GM12878 (cell line): ENCODE results near the gene SPINK14. TPM values are rescaled to one million over a fixed set of nuclear protein-coding genes. Genes with fewer than 3 reads are reported as not detected.

Source experiments
- ATAC-seq: fragments of 200-7000 bp; cut with Tn5 transposase; 3 replicates; pipeline ENCODE4 v1.9.1; 2020; ENCODE audit warnings: mild to moderate bottlenecking, moderate library complexity
- BruUV-seq: library from RNA; stranded (reverse); fragments of 400-500 nt; replicated peaks from 2 replicates; lab custom pipeline; 2021; lab: Mats Ljungman, UMichigan
- CTCF ChIA-PET: fragments of 300-600 bp; sonication (Branson Sonifier 250); formaldehyde crosslinking; extraction: SDS; loops from one replicate; lab custom pipeline; 2021; ENCODE audit warnings: inconsistent platforms; lab: Yijun Ruan, JAX
- POLR2A ChIA-PET: fragments of 350-600 bp; formaldehyde crosslinking; extraction: SDS; loops from one replicate; lab custom pipeline; 2021; ENCODE audit warnings: inconsistent platforms; lab: Charles Lee
- RAD21 ChIA-PET: fragments of 300-600 bp; sonication (Branson Sonifier 250); formaldehyde crosslinking; loops from one replicate; lab custom pipeline; 2023; ENCODE audit warnings: antibody characterized with exemption; ENCODE audit not compliant: unreplicated experiment; lab: Charles Lee
- SMC1A ChIA-PET: fragments of 300-600 bp; sonication (Branson Sonifier 250); formaldehyde crosslinking; loops from one replicate; lab custom pipeline; 2023; ENCODE audit not compliant: unreplicated experiment, uncharacterized antibody; lab: Charles Lee
- DNase-seq: peaks from one replicate; pipeline ENCODE4 v3.0.0-alpha.2; 2011; ENCODE audit warnings: low read depth, low spot score
- FAIRE-seq: peaks from 3 replicates; lab custom pipeline; 2011; peaks lifted over from hg19 to GRCh38; lab: Jason Lieb, UNC
- H2AFZ ChIP-seq: 2 replicates; pipeline ENCODE4 v1.6.0; 2011; ENCODE audit warnings: low read depth, low read length, control low read depth; ENCODE audit not compliant: control insufficient read depth
- H3K27ac ChIP-seq: 2 replicates; pipeline ENCODE4 v1.5.1; 2011; ENCODE audit warnings: control low read depth; ENCODE audit not compliant: control insufficient read depth, insufficient read depth
- H3K27me3 ChIP-seq, 2 experiments: replicated peaks in 1 of 2; 2 replicates each; pipeline versions ENCODE4 v1.6.0 to v1.6.1; 2011; ENCODE audit warnings: low read length in 1 of 2; ENCODE audit not compliant: control insufficient read depth in 2 of 2, insufficient read depth in 2 of 2
- H3K36me3 ChIP-seq, 2 experiments: 2 replicates each; pipeline ENCODE4 v1.5.1; 2011; ENCODE audit warnings: low read length in 1 of 2; ENCODE audit not compliant: control insufficient read depth in 2 of 2, insufficient read depth in 2 of 2
- H3K4me1 ChIP-seq: 2 replicates; pipeline ENCODE4 v1.6.1; 2011; ENCODE audit warnings: mild to moderate bottlenecking, low read length, moderate library complexity, mixed read lengths; ENCODE audit not compliant: control insufficient read depth, insufficient read depth
- H3K4me2 ChIP-seq: 2 replicates; pipeline ENCODE4 v1.6.0; 2011; ENCODE audit warnings: control low read depth; ENCODE audit not compliant: control insufficient read depth, insufficient read depth
- H3K4me3 ChIP-seq: fragments of 200-600 bp; sonication (generic); 2 replicates; pipeline ENCODE4 v1.5.1; 2016
- H3K79me2 ChIP-seq: 2 replicates; pipeline ENCODE4 v1.6.0; 2011; ENCODE audit warnings: low read length; ENCODE audit not compliant: control insufficient read depth, insufficient read depth
- H3K9ac ChIP-seq: 2 replicates; pipeline ENCODE4 v1.8.0; 2011; ENCODE audit warnings: low read length, control low read depth, mixed read lengths; ENCODE audit not compliant: control insufficient read depth, insufficient read depth
- H3K9me3 ChIP-seq: replicated peaks from 3 replicates; pipeline ENCODE4 v1.5.1; 2011; ENCODE audit warnings: mild to moderate bottlenecking, low read length; ENCODE audit not compliant: control insufficient read depth, insufficient read depth
- H4K20me1 ChIP-seq: 2 replicates; pipeline ENCODE4 v1.6.0; 2011; ENCODE audit not compliant: control insufficient read depth, insufficient read depth
- ASH2L ChIP-seq: fragments of 300-600, 200-600 bp; sonication (generic); IDR thresholded peaks from 2 replicates; pipeline ENCODE4 v1.6.1; 2017; ENCODE audit warnings: low read depth, mild to moderate bottlenecking, borderline replicate concordance
- ATF2 ChIP-seq: IDR thresholded peaks from 2 replicates; pipeline ENCODE4 v1.6.1; 2012; ENCODE audit warnings: low read length, inconsistent platforms
- BCL11A ChIP-seq: IDR thresholded peaks from 2 replicates; pipeline ENCODE4 v1.6.1; 2011; ENCODE audit warnings: low read depth, low read length
- GABPA ChIP-seq: IDR thresholded peaks from 2 replicates; pipeline ENCODE4 v1.6.1; 2014; ENCODE audit warnings: antibody characterized with exemption, low read depth, mild to moderate bottlenecking, inconsistent platforms
- HCFC1 ChIP-seq: fragments of 150-350 bp; IDR thresholded peaks from 2 replicates; pipeline ENCODE4 v1.6.1; 2014; ENCODE audit warnings: low read length
- HDGF ChIP-seq: fragments of 450-650 bp; IDR thresholded peaks from 2 replicates; pipeline ENCODE4 v1.6.1; 2016; ENCODE audit warnings: antibody characterized with exemption
- NBN ChIP-seq: fragments of 450-650 bp; IDR thresholded peaks from 2 replicates; pipeline ENCODE4 v1.6.1; 2016
- POLR2A ChIP-seq: IDR thresholded peaks from 2 replicates; pipeline ENCODE4 v1.6.1; 2011; ENCODE audit warnings: low read depth, mild to moderate bottlenecking, low read length
- POLR2AphosphoS2 ChIP-seq: IDR thresholded peaks from 2 replicates; pipeline ENCODE4 v1.6.1; 2011; ENCODE audit warnings: low read depth, mild to moderate bottlenecking, low read length, improper control_type of control experiment, moderate library complexity
- SRF ChIP-seq, 2 experiments: IDR thresholded peaks; 2 replicates each; pipeline ENCODE4 v1.6.1; 2011; ENCODE audit warnings: low read depth in 2 of 2, low read length in 2 of 2, mild to moderate bottlenecking in 1 of 2, moderate library complexity in 1 of 2
- SUPT20H ChIP-seq: IDR thresholded peaks from 2 replicates; pipeline ENCODE4 v1.6.1; 2011; ENCODE audit warnings: low read depth, mild to moderate bottlenecking, low read length, moderate library complexity, borderline replicate concordance; ENCODE audit not compliant: control insufficient read depth
- ZBTB4 ChIP-seq: fragments of 450-650 bp; formaldehyde crosslinking; IDR thresholded peaks from 2 replicates; pipeline ENCODE4 v1.4.0; 2022; ENCODE audit warnings: mild to moderate bottlenecking, moderate library complexity
- ZNF622 ChIP-seq: fragments of 450-650 bp; IDR thresholded peaks from 2 replicates; pipeline ENCODE4 v1.6.1; 2017; ENCODE audit warnings: mild to moderate bottlenecking, inconsistent platforms
- ZNF687 ChIP-seq: fragments of 450-650 bp; IDR thresholded peaks from 2 replicates; pipeline ENCODE4 v1.6.1; 2017; ENCODE audit warnings: mild to moderate bottlenecking, moderate library complexity
- in situ Hi-C: fragments of 300-500 bp; cut with MboI; formaldehyde crosslinking; loops from 9 replicates; pipeline ENCODE4 v1.14.3; 2018; ENCODE audit warnings: mixed read lengths
- intact Hi-C: fragments of 100-400 bp; cut with micrococcal nuclease; formaldehyde crosslinking; loops from one replicate; pipeline ENCODE4 v1.14.2; 2022; ENCODE audit not compliant: unreplicated experiment
- polyA plus RNA-seq, 11 experiments: library from polyadenylated mRNA; depleted of rRNA in 4 of 11; unstranded in 6 of 11; stranded (reverse) in 5 of 11; fragments of >200 nt; fragmentation: Nextera tagmentation in 4 of 11; fragmentation: Illumina TruSeq in 1 of 11; extraction: Ambion mirVana in 4 of 11; extraction: Trizol in 1 of 11; gene quantifications; 1 replicate in 1 of 11; 2 replicates in 10 of 11; pipeline versions ENCODE4 v1.2.1 to v1.2.3, GENCODE V29; 2011 to 2016; ENCODE audit warnings: inconsistent platforms in 2 of 11, missing spikeins in 2 of 11, low read depth in 1 of 11
- total RNA-seq, 4 experiments: library from RNA; depleted of rRNA in 3 of 4; stranded (reverse); fragments of >200 nt in 3 of 4; fragmentation: Illumina TruSeq in 1 of 4; extraction: Trizol in 1 of 4; gene quantifications; 2 replicates each; pipeline versions ENCODE4 v1.2.1 to v1.2.3, GENCODE V29; 2013 to 2021

Gene SPINK14
- total and polyA plus RNA-seq, 10 of the 15 experiments (the other 5 are each of a cell fraction or from before 2014, with no cell fraction given): not detected

- DNase-seq (no peak), FAIRE-seq (no peak), ATAC-seq (no peak)
- H3K27ac ChIP-seq: no peak overlapping the region
- no peaks in the 10 kb centered on the region for H3K9me3 ChIP-seq
- H3K36me3 ChIP-seq: no peaks in the 10 kb centered on the region
- RAD21 ChIA-PET: no interaction called here
- no peak overlapping the region for H3K4me3 ChIP-seq
- in situ Hi-C loops: no loop called here
- SMC1A ChIA-PET: interaction anchor here (0.7 kb wide), 1 partner anchor 10 kb away, joined by 3 read pairs; no protein-coding TSS in a partner anchor
- H3K9ac ChIP-seq: no peak overlapping the region
- no TSS peak for BruUV-seq
- intact Hi-C loops: no loop called here
- no peak overlapping the region for H2AFZ ChIP-seq
- H3K27me3 ChIP-seq: no peaks in the 10 kb centered on the region
- CTCF ChIA-PET: no interaction called here
- POLR2A ChIA-PET: no interaction called here
- H3K4me1 ChIP-seq: no peaks in the 10 kb centered on the region
- H3K79me2 ChIP-seq: no peaks in the 10 kb centered on the region
- H4K20me1 ChIP-seq: no peaks in the 10 kb centered on the region
- no peak overlapping the region for H3K4me2 ChIP-seq
- no peak for TF ChIP-seq ASH2L
- TF ChIP-seq ZNF687: no peak
- TF ChIP-seq GABPA: no peak
- TF ChIP-seq POLR2AphosphoS2: no peak
- TF ChIP-seq POLR2A: no peak
- TF ChIP-seq ZNF622: no peak
- TF ChIP-seq SRF (IDR thresholded peaks at IDR 0.05; ENCODE audit: low read depth in 2 of 2, low read length in 2 of 2): no peak
- no peak for TF ChIP-seq BCL11A
- TF ChIP-seq HDGF: no peak
- no peak for TF ChIP-seq ATF2
- TF ChIP-seq HCFC1: no peak
- no peak for TF ChIP-seq NBN
- TF ChIP-seq SUPT20H: no peak
- TF ChIP-seq ZBTB4 (CRISPR knock-in tag): no peak
Measured at GRCh38 chr5:148208226-148208625, 39.9 kb downstream of the SPINK14 start.
